OCI-LY3 (cell line): ENCODE measurements around the gene LAMA4.

Experiments used
- EZH2phosphoT487 ChIP-seq: fragments of 200-600 bp; shearing (Covaris generic); IDR thresholded peaks from 2 replicates; pipeline ENCODE4 v1.6.1; 2018; ENCODE audit warnings: antibody characterized with exemption, mixed run types, low read depth
- TF ChIP-seq, protein P1 (sequence below): fragments of 200-600, 300-600 bp; sonication (generic); IDR thresholded peaks from 2 replicates; pipeline ENCODE4 v1.5.1; 2014; ENCODE audit warnings: antibody characterized with exemption, low read length, low read depth

DNA sequence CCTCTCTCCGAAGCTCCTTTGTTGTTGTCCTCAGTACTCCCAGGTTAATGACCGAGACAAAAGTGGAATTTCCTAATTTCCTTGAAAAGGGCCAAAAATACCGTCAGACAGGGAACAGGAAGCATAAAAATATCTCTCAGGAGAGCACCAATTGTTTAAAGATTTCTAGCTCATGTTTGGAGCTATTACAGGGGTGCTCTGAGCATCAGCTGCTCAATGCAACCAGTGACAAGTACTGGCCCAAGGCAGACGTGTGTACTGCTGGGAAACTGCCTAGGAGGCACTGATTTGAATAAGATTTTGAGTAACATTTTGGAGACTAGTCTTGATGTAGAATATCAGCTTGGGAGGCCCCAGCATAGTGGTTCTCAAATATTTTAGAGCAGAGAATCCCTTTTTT, 17.3 kb downstream of the LAMA4 start:
- TF ChIP-seq, protein P1, sequence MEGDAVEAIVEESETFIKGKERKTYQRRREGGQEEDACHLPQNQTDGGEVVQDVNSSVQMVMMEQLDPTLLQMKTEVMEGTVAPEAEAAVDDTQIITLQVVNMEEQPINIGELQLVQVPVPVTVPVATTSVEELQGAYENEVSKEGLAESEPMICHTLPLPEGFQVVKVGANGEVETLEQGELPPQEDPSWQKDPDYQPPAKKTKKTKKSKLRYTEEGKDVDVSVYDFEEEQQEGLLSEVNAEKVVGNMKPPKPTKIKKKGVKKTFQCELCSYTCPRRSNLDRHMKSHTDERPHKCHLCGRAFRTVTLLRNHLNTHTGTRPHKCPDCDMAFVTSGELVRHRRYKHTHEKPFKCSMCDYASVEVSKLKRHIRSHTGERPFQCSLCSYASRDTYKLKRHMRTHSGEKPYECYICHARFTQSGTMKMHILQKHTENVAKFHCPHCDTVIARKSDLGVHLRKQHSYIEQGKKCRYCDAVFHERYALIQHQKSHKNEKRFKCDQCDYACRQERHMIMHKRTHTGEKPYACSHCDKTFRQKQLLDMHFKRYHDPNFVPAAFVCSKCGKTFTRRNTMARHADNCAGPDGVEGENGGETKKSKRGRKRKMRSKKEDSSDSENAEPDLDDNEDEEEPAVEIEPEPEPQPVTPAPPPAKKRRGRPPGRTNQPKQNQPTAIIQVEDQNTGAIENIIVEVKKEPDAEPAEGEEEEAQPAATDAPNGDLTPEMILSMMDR = no peak
- TF ChIP-seq EZH2phosphoT487 = no peak
